ENCODE results near the gene CLSTN3. TPM values are rescaled to one million over a fixed set of nuclear protein-coding genes. Genes with fewer than 3 reads are reported as not detected.

CLSTN3 gene
- polyA plus RNA-seq, 1 of the 3 experiments (the other 2 are of a cell fraction), result 12.7 TPM

- TF ChIP-seq MAX (IDR thresholded peaks at IDR 0.05; ENCODE audit: low read depth) (no peak), JUND (IDR thresholded peaks at IDR 0.05) (no peak), TAF1 (IDR thresholded peaks at IDR 0.05; ENCODE audit: borderline replicate concordance, low read depth, low read length) (no peak), NFIC (IDR thresholded peaks at IDR 0.05; ENCODE audit: borderline replicate concordance) (no peak), RCOR1 (IDR thresholded peaks at IDR 0.05; ENCODE audit: low read length) (no peak), FOXJ3 (CRISPR knock-in tag; IDR thresholded peaks at IDR 0.05) (no peak), MEF2A (IDR thresholded peaks at IDR 0.05; ENCODE audit: borderline replicate concordance, low read depth) (no peak)
Observed at GRCh38 chr12:7142809-7143465, 12.8 kb downstream of the CLSTN3 start (continued).

GRCh38 chr12:7143564-7143963, 13.4 kb downstream of the CLSTN3 start:
- no peaks in the 10 kb centered on the region for H3F3A ChIP-seq (replicated peaks; ENCODE audit: insufficient read depth)
- no peak overlapping the region for H2AFZ ChIP-seq (ENCODE audit: low read depth)
- no peaks in the 10 kb centered on the region for H3K4me1 ChIP-seq (ENCODE audit: control insufficient read depth in 1 of 2, insufficient read depth in 2 of 2, low read depth in 1 of 2, low read length in 1 of 2)
- H3K9me2 ChIP-seq, result no peaks in the 10 kb centered on the region
- no peaks in the 10 kb centered on the region for H3K79me2 ChIP-seq (ENCODE audit: insufficient read depth)
- H3K4me3 ChIP-seq (ENCODE audit: low read depth in 2 of 2, low read length in 1 of 2), result no peak overlapping the region
- peaks cover 0 to 2% of the 10 kb centered on the region in 2 experiments for H3K36me3 ChIP-seq (replicated peaks in 1 of 2; ENCODE audit: control insufficient read depth in 1 of 2, insufficient read depth in 2 of 2, low read length in 1 of 2)
- H4K20me1 ChIP-seq (ENCODE audit: insufficient read depth), result no peaks in the 10 kb centered on the region
- CTCF ChIA-PET, result interaction anchor here (0.6 to 3.9 kb wide), 17 partner anchors 8 to 681 kb away, joined by 3 to 49 read pairs (median 4); partner anchors contain the start of genes C12orf57, PEX5 and RNU7-1
- TF ChIP-seq FOXM1 (IDR thresholded peaks at IDR 0.05; ENCODE audit: low read depth) (no peak), RCOR1 (IDR thresholded peaks at IDR 0.05; ENCODE audit: low read length) (no peak), FOXJ3 (CRISPR knock-in tag; IDR thresholded peaks at IDR 0.05) (no peak), TCF12 (IDR thresholded peaks at IDR 0.05) (no peak), GATA2 (CRISPR knock-in tag; IDR thresholded peaks at IDR 0.05) (no peak), FOSL2 (IDR thresholded peaks at IDR 0.05; ENCODE audit: borderline replicate concordance, low read depth) (no peak), ZBTB33 (IDR thresholded peaks at IDR 0.05; ENCODE audit: borderline replicate concordance, low read depth) (no peak), MAX (IDR thresholded peaks at IDR 0.05; ENCODE audit: low read depth) (no peak), JUND (IDR thresholded peaks at IDR 0.05) (no peak), NFIC (IDR thresholded peaks at IDR 0.05; ENCODE audit: borderline replicate concordance) (no peak)
- TF ChIP-seq, protein P1, sequence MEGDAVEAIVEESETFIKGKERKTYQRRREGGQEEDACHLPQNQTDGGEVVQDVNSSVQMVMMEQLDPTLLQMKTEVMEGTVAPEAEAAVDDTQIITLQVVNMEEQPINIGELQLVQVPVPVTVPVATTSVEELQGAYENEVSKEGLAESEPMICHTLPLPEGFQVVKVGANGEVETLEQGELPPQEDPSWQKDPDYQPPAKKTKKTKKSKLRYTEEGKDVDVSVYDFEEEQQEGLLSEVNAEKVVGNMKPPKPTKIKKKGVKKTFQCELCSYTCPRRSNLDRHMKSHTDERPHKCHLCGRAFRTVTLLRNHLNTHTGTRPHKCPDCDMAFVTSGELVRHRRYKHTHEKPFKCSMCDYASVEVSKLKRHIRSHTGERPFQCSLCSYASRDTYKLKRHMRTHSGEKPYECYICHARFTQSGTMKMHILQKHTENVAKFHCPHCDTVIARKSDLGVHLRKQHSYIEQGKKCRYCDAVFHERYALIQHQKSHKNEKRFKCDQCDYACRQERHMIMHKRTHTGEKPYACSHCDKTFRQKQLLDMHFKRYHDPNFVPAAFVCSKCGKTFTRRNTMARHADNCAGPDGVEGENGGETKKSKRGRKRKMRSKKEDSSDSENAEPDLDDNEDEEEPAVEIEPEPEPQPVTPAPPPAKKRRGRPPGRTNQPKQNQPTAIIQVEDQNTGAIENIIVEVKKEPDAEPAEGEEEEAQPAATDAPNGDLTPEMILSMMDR (IDR thresholded peaks at IDR 0.05), result no peak
- TF ChIP-seq, protein P2, sequence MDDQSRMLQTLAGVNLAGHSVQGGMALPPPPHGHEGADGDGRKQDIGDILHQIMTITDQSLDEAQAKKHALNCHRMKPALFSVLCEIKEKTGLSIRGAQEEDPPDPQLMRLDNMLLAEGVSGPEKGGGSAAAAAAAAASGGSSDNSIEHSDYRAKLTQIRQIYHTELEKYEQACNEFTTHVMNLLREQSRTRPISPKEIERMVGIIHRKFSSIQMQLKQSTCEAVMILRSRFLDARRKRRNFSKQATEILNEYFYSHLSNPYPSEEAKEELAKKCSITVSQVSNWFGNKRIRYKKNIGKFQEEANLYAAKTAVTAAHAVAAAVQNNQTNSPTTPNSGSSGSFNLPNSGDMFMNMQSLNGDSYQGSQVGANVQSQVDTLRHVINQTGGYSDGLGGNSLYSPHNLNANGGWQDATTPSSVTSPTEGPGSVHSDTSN (IDR thresholded peaks at IDR 0.05), result no peak
- H3K27ac ChIP-seq (ENCODE audit: low read depth in 2 of 2, low read length in 1 of 2), result no peak overlapping the region
- no peak for DNase-seq
- no peaks in the 10 kb centered on the region for H3K9me3 ChIP-seq
- POLR2A ChIA-PET, result interaction anchor here (0.5 kb wide), 1 partner anchor 84 kb away, joined by 7 read pairs; no protein-coding TSS in a partner anchor
- 85% methylated on average over 7 of the region's 7 CpGs for WGBS (ENCODE audit: low lambda C conversion rate)
- no peak overlapping the region for H3K4me2 ChIP-seq
- H3K9ac ChIP-seq, result no peak overlapping the region
- H3K27me3 ChIP-seq (ENCODE audit: insufficient read depth), result no peaks in the 10 kb centered on the region

All from SK-N-SH (cell line).